Keratinocyte (primary cell): ENCODE data around the gene ZNF761. TPM values are rescaled to one million over a fixed set of nuclear protein-coding genes. Genes with fewer than 3 reads are reported as not detected.
"Not testable (repeated sequence)": the region's sequence is repeated elsewhere in the genome, so short reads cannot be mapped to it uniquely, and the experiment has no call there.

Experiments
- DNase-seq: peaks from one replicate; pipeline ENCODE4 v3.0.0-alpha.2; 2011; ENCODE audit warnings: low read depth, missing footprints, low spot score
- FAIRE-seq: peaks from 2 replicates; lab custom pipeline; 2011; peaks lifted over from hg19 to GRCh38; lab: Jason Lieb, UNC
- H2AFZ ChIP-seq: 2 replicates; pipeline ENCODE4 v1.6.0; 2012; ENCODE audit warnings: low read length, control low read depth, inconsistent platforms; ENCODE audit not compliant: control insufficient read depth
- H3K27ac ChIP-seq: 2 replicates; pipeline ENCODE4 v1.5.1; 2011; ENCODE audit warnings: low read length; ENCODE audit not compliant: control insufficient read depth, insufficient read depth
- H3K27me3 ChIP-seq: 3 replicates; pipeline ENCODE4 v1.6.0; 2011; ENCODE audit warnings: low read length; ENCODE audit not compliant: control insufficient read depth, insufficient read depth; ENCODE audit errors: extremely low read depth
- H3K36me3 ChIP-seq, 2 experiments: 2 replicates in 1 of 2; 3 replicates in 1 of 2; pipeline ENCODE4 v1.5.1; 2011; ENCODE audit warnings: low read length in 2 of 2, mild to moderate bottlenecking in 1 of 2; ENCODE audit not compliant: control insufficient read depth in 2 of 2, insufficient read depth in 2 of 2; ENCODE audit errors: extremely low read depth in 1 of 2
- H3K4me1 ChIP-seq: 3 replicates; pipeline ENCODE4 v1.5.1; 2011; ENCODE audit warnings: low read length; ENCODE audit not compliant: control insufficient read depth, insufficient read depth; ENCODE audit errors: extremely low read depth
- H3K4me2 ChIP-seq: 3 replicates; pipeline ENCODE4 v1.6.0; 2011; ENCODE audit warnings: low read depth, low read length; ENCODE audit not compliant: control insufficient read depth, insufficient read depth; ENCODE audit errors: extremely low read depth
- H3K4me3 ChIP-seq, 3 experiments: fragments of 200-600 bp in 1 of 3; sonication (generic) in 1 of 3; 2 replicates in 2 of 3; 3 replicates in 1 of 3; pipeline ENCODE4 v1.5.1; 2011 to 2016; ENCODE audit warnings: low read length in 3 of 3, mild to moderate bottlenecking in 3 of 3, control low read depth in 2 of 3, inconsistent platforms in 1 of 3, low read depth in 1 of 3, mixed read lengths in 1 of 3, mixed run types in 1 of 3, moderate library complexity in 1 of 3; ENCODE audit not compliant: control insufficient read depth in 2 of 3, insufficient read depth in 2 of 3; ENCODE audit errors: extremely low read depth in 1 of 3
- H3K79me2 ChIP-seq: 2 replicates; pipeline ENCODE4 v1.6.0; 2012; ENCODE audit warnings: low read length; ENCODE audit not compliant: control insufficient read depth, insufficient read depth
- H3K9ac ChIP-seq: 3 replicates; pipeline ENCODE4 v1.6.0; 2011; ENCODE audit warnings: low read length; ENCODE audit not compliant: control insufficient read depth, insufficient read depth; ENCODE audit errors: extremely low read depth
- H3K9me1 ChIP-seq: 3 replicates; pipeline ENCODE4 v1.6.0; 2011; ENCODE audit warnings: low read length; ENCODE audit not compliant: control insufficient read depth, insufficient read depth; ENCODE audit errors: extremely low read depth
- H3K9me3 ChIP-seq: 2 replicates; pipeline ENCODE4 v1.5.1; 2012; ENCODE audit warnings: low read depth, low read length; ENCODE audit not compliant: control insufficient read depth
- H4K20me1 ChIP-seq: 3 replicates; pipeline ENCODE4 v1.6.0; 2011; ENCODE audit warnings: low read length; ENCODE audit not compliant: control insufficient read depth, insufficient read depth; ENCODE audit errors: extremely low read depth
- dilution Hi-C: fragments of 300-500 bp; cut with MboI; formaldehyde crosslinking; loops from one replicate; pipeline ENCODE4 v1.7.0; 2020; ENCODE audit warnings: low sequenced_read_pairs; ENCODE audit not compliant: extremely low pct_ligation_motif_present
- polyA plus RNA-seq, 5 experiments: library from polyadenylated mRNA; depleted of rRNA in 3 of 5; stranded (reverse) in 3 of 5; stranded (forward) in 1 of 5; unstranded in 1 of 5; fragments of >200 nt; gene quantifications; 1 replicate in 1 of 5; 2 replicates in 3 of 5; 3 replicates in 1 of 5; pipeline versions ENCODE4 v1.2.1 to v1.2.3, GENCODE V29; 2011 to 2012; ENCODE audit warnings: missing spikeins in 2 of 5, low read depth in 1 of 5, low replicate concordance in 1 of 5

ZNF761 gene
- polyA plus RNA-seq, 1 donor (not counting 4 experiments of a cell fraction or from before 2014, with no cell fraction given) = 10.3 TPM

DNA sequence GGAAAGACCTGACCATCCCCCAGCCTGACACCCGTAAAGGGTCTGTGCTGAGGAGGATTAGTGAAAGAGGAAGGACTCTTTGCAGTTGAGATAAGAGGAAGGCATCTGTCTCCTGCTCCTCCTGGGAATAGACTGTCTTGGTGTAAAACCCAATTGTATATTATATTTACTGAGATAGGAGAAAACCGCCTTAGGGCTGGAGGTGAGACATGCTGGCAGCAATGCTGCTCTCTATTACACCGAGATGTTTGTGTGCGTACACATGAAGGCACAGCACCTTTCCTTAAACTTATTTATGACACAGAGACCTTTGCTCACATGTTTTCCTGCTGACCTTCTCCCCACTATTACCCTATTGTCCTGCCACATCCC is 66.2 kb downstream of the ZNF761 start:
- H3K27ac ChIP-seq, H3K4me1 ChIP-seq, DNase-seq, H3K9me1 ChIP-seq, H3K9me3 ChIP-seq, H3K9ac ChIP-seq, H3K79me2 ChIP-seq, H3K4me3 ChIP-seq, H3K27me3 ChIP-seq, H3K36me3 ChIP-seq, H2AFZ ChIP-seq, H4K20me1 ChIP-seq, dilution Hi-C loops, H3K4me2 ChIP-seq, FAIRE-seq: not testable (repeated sequence)

DNA sequence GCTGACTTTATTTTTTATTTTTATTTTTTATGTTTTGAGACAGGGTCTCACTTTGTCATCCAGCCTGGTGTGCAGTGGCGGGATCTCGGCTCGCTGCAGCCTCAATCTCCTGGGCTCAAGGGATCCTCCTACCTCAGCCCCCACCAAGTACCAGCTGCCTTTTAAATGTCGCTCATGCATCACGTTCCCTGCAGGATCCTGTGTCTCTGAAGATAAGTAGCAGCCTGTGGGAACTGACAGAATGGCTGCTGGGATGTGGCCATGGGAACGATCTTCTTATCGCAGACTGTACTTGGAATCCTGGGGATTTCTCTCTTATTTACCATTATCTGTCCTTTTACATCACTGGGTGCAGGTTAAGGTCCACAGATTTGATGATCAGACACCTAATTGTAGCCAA is 71.4 kb downstream of the ZNF761 start:
- DNase-seq, FAIRE-seq, H3K27me3 ChIP-seq, H3K4me2 ChIP-seq, H3K4me3 ChIP-seq, H3K4me1 ChIP-seq, H3K9me3 ChIP-seq, H2AFZ ChIP-seq, H3K27ac ChIP-seq, H3K9ac ChIP-seq, H3K36me3 ChIP-seq, H4K20me1 ChIP-seq, dilution Hi-C loops, H3K79me2 ChIP-seq, H3K9me1 ChIP-seq: not testable (repeated sequence)

DNA sequence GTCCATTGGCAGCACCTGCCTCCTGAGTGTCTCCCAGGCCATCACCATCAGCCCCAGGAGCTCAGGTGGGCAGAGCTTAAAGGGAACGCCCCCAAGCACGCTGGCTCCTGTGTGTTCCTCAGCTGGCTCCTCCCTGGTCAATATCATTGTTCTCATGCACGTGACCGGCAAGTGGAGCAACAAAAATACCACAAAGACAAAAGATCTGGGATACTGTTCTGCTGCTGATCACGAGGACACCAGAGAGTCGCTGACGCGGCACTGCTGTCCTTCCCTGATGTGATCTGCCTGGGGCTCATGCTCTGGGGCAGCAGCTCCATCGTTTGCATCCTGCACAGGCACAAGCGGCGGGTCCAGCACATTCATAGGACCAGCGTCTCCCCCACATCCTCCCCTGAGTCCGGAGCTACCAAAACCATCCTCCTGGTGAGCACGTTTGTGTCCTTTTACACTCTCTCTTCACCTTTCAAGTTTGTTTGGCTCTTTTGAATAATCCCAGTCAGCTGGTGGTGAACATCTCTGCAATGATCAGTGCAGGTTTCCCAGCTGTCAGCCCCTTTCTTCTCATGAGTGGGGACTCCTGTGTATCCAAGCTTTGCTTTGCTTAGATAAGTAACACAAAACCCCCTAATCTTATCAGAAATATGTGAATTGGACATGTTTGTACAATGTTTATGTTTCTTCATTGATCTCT is 72.0 kb downstream of the ZNF761 start:
- H3K4me2 ChIP-seq, DNase-seq, H3K27me3 ChIP-seq, H4K20me1 ChIP-seq, FAIRE-seq, H3K4me3 ChIP-seq, H3K4me1 ChIP-seq, H3K9ac ChIP-seq, H3K9me1 ChIP-seq, dilution Hi-C loops, H3K27ac ChIP-seq, H2AFZ ChIP-seq, H3K9me3 ChIP-seq, H3K79me2 ChIP-seq, H3K36me3 ChIP-seq: not testable (repeated sequence)

DNA sequence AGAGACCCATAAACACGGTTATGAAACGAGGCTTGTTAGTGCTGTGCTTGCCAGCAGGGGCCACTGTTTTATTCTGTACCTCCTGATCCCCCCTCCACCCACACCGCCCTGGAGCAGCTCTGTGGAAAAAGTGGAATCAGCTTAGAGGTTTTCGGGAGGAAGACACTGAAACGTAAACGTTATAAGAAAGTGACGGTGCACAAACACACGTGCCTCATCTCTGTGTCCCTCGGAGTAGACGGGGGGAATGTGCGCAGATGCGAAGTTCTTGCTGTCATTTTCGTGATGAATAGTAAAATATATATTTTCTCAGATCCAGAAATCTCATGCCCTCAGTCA is 72.5 kb downstream of the ZNF761 start:
- H3K27ac ChIP-seq, H3K9me1 ChIP-seq, H3K4me2 ChIP-seq, H3K79me2 ChIP-seq, FAIRE-seq, H3K36me3 ChIP-seq, dilution Hi-C loops, H3K4me3 ChIP-seq, H3K9ac ChIP-seq, H4K20me1 ChIP-seq, H3K4me1 ChIP-seq, DNase-seq, H3K27me3 ChIP-seq, H3K9me3 ChIP-seq, H2AFZ ChIP-seq: not testable (repeated sequence)
